Smooth muscle cell (in vitro differentiated cells): ENCODE data around the gene PREX1. TPM values are rescaled to one million over a fixed set of nuclear protein-coding genes. Genes with fewer than 3 reads are reported as not detected.

Source experiments
- DNase-seq: peaks from one replicate; lab custom pipeline; 2025; ENCODE audit not compliant: unreplicated experiment; lab: John Stamatoyannopoulos, UW
- H2AFZ ChIP-seq: fragments of 200-600 bp; sonication (generic); 2 replicates; pipeline ENCODE4 v1.6.0; 2016; ENCODE audit warnings: antibody characterized with exemption, low read depth, mild to moderate bottlenecking
- H3F3A ChIP-seq: fragments of 200-600 bp; sonication (generic); 2 replicates; pipeline ENCODE4 v1.6.0; 2017; ENCODE audit warnings: antibody characterized with exemption, low read depth
- H3K27ac ChIP-seq: fragments of 200-600 bp; sonication (generic); 2 replicates; pipeline ENCODE4 v1.5.1; 2016; ENCODE audit warnings: low read depth, mild to moderate bottlenecking
- H3K27me3 ChIP-seq: fragments of 200-600 bp; sonication (generic); 2 replicates; pipeline ENCODE4 v1.6.1; 2016; ENCODE audit warnings: low read depth, mild to moderate bottlenecking
- H3K36me3 ChIP-seq: fragments of 200-600 bp; sonication (generic); 2 replicates; pipeline ENCODE4 v1.5.1; 2016; ENCODE audit warnings: low read depth
- H3K4me1 ChIP-seq: fragments of 200-600 bp; sonication (generic); 2 replicates; pipeline ENCODE4 v1.5.1; 2016; ENCODE audit warnings: low read depth
- H3K4me2 ChIP-seq: fragments of 200-600 bp; sonication (generic); 2 replicates; pipeline ENCODE4 v1.6.0; 2016; ENCODE audit warnings: mild to moderate bottlenecking
- H3K4me3 ChIP-seq: fragments of 200-600 bp; sonication (generic); 2 replicates; pipeline ENCODE4 v1.5.1; 2016; ENCODE audit warnings: mild to moderate bottlenecking
- H3K79me2 ChIP-seq: fragments of 200-600 bp; sonication (generic); 2 replicates; pipeline ENCODE4 v1.6.0; 2016; ENCODE audit warnings: low read depth, mild to moderate bottlenecking
- H3K9ac ChIP-seq: fragments of 200-600 bp; sonication (generic); 2 replicates; pipeline ENCODE4 v1.6.0; 2016; ENCODE audit warnings: low read depth
- H3K9me3 ChIP-seq: fragments of 200-600 bp; sonication (generic); replicated peaks from 2 replicates; pipeline ENCODE4 v1.5.1; 2016; ENCODE audit warnings: low read depth
- H4K20me1 ChIP-seq: fragments of 200-600 bp; sonication (generic); 2 replicates; pipeline ENCODE4 v1.6.0; 2016; ENCODE audit warnings: low read depth
- CTCF ChIP-seq: fragments of 200-600 bp; sonication (generic); IDR thresholded peaks from 2 replicates; pipeline ENCODE4 v1.5.1; 2017; ENCODE audit warnings: borderline replicate concordance, mild to moderate bottlenecking, antibody characterized with exemption; ENCODE audit not compliant: insufficient read depth, poor library complexity, severe bottlenecking
- WGBS: methylation state at CpG from one replicate; pipeline ENCODE4 v1.1.7; 2016; ENCODE audit warnings: low lambda C conversion rate; 5-methylcytosine and 5-hydroxymethylcytosine counted together
- polyA plus RNA-seq: library from polyadenylated mRNA; unstranded; fragments of >200 nt; fragmentation: Nextera tagmentation; extraction: Ambion mirVana; gene quantifications from 2 replicates; pipeline ENCODE4 v1.2.1, GENCODE V29; 2016
- total RNA-seq: library from RNA; depleted of rRNA; stranded (reverse); fragments of >200 nt; gene quantifications from 2 replicates; pipeline ENCODE4 v1.2.3, GENCODE V29; 2014

Gene PREX1
- total and polyA plus RNA-seq, 2 experiments from 2014 or later = 0.04 to 0.30 TPM

- Histone ChIP-seq H4K20me1 (no peaks in the 10 kb centered on the region), H3K36me3 (no peaks in the 10 kb centered on the region), H3K27me3 (no peaks in the 10 kb centered on the region), H3K27ac (no peak overlapping the region), H3K9me3 (no peaks in the 10 kb centered on the region), H3F3A (no peaks in the 10 kb centered on the region), H3K9ac (no peak overlapping the region), H2AFZ (no peak overlapping the region), H3K4me1 (no peaks in the 10 kb centered on the region), H3K79me2 (no peaks in the 10 kb centered on the region), H3K4me3 (no peak overlapping the region), H3K4me2 (no peak overlapping the region)
- WGBS = 95% methylated on average over 5 of the region's 5 CpGs
- no peak for DNase-seq
- TF ChIP-seq CTCF = no peak
Measured at GRCh38 chr20:48743807-48744206, 84.0 kb downstream of the PREX1 start.

GRCh38 chr20:48742912-48743680, 84.7 kb downstream of the PREX1 start:
- Histone ChIP-seq H3K4me2 (no peak overlapping the region), H3K4me3 (no peak overlapping the region), H3F3A (no peaks in the 10 kb centered on the region), H3K4me1 (no peaks in the 10 kb centered on the region), H4K20me1 (no peaks in the 10 kb centered on the region), H3K36me3 (no peaks in the 10 kb centered on the region), H3K9ac (no peak overlapping the region), H3K27me3 (no peaks in the 10 kb centered on the region), H3K79me2 (no peaks in the 10 kb centered on the region), H2AFZ (no peak overlapping the region), H3K9me3 (no peaks in the 10 kb centered on the region), H3K27ac (no peak overlapping the region)
- no peak for DNase-seq
- 95% methylated on average over 16 of the region's 16 CpGs for WGBS
- no peak for TF ChIP-seq CTCF

GRCh38 chr20:48742233-48742632, 85.6 kb downstream of the PREX1 start:
- H3K36me3 ChIP-seq = no peaks in the 10 kb centered on the region
- H2AFZ ChIP-seq = no peak overlapping the region
- no peaks in the 10 kb centered on the region for H3F3A ChIP-seq
- 91% methylated on average over 6 of the region's 6 CpGs for WGBS
- H3K79me2 ChIP-seq = no peaks in the 10 kb centered on the region
- H3K9me3 ChIP-seq = no peaks in the 10 kb centered on the region
- H3K9ac ChIP-seq = no peak overlapping the region
- H3K4me3 ChIP-seq = no peak overlapping the region
- no peak for TF ChIP-seq CTCF
- DNase-seq = no peak
- H4K20me1 ChIP-seq = no peaks in the 10 kb centered on the region
- H3K4me2 ChIP-seq = no peak overlapping the region
- no peaks in the 10 kb centered on the region for H3K27me3 ChIP-seq
- H3K4me1 ChIP-seq = no peaks in the 10 kb centered on the region
- no peak overlapping the region for H3K27ac ChIP-seq

GRCh38 chr20:48741669-48742068, 86.1 kb downstream of the PREX1 start:
- H3K4me3 ChIP-seq = no peak overlapping the region
- DNase-seq = no peak

More at GRCh38 chr20:48741669-48742068, 86.1 kb downstream of the PREX1 start:
- Histone ChIP-seq H3K9ac (no peak overlapping the region), H2AFZ (no peak overlapping the region), H3F3A (no peaks in the 10 kb centered on the region), H3K79me2 (no peaks in the 10 kb centered on the region), H3K27ac (no peak overlapping the region), H4K20me1 (no peaks in the 10 kb centered on the region), H3K9me3 (no peaks in the 10 kb centered on the region), H3K4me1 (no peaks in the 10 kb centered on the region), H3K4me2 (no peak overlapping the region), H3K27me3 (no peaks in the 10 kb centered on the region), H3K36me3 (no peaks in the 10 kb centered on the region)
- no peak for TF ChIP-seq CTCF
- 99% methylated on average over 9 of the region's 9 CpGs for WGBS
